ENCODE measurements around the gene MRPL12. TPM values are rescaled to one million over a fixed set of nuclear protein-coding genes. Genes with fewer than 3 reads are reported as not detected.
A peak's percentile ranks its signal among the peaks of the same experiment; 100 is the strongest.

MRPL12 gene
- total and polyA plus RNA-seq, 2 of the 13 experiments (the other 11 are each of a cell fraction or from before 2014, with no cell fraction given) = 39.1 to 94.1 TPM

DNA sequence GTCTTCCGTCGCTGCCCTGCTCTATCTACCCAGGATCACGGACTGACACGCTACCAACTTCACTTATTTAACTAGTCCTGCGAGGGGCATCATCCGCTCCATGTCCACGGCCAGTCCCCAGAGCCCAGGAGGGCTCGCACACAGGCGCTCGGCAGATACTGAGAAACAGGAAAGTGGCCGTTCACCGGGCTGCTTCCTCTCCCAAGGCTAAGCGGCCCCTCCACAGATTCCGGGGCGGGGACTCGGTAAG is 37.1 kb upstream of the MRPL12 start (continued):
- TF ChIP-seq, protein P1, sequence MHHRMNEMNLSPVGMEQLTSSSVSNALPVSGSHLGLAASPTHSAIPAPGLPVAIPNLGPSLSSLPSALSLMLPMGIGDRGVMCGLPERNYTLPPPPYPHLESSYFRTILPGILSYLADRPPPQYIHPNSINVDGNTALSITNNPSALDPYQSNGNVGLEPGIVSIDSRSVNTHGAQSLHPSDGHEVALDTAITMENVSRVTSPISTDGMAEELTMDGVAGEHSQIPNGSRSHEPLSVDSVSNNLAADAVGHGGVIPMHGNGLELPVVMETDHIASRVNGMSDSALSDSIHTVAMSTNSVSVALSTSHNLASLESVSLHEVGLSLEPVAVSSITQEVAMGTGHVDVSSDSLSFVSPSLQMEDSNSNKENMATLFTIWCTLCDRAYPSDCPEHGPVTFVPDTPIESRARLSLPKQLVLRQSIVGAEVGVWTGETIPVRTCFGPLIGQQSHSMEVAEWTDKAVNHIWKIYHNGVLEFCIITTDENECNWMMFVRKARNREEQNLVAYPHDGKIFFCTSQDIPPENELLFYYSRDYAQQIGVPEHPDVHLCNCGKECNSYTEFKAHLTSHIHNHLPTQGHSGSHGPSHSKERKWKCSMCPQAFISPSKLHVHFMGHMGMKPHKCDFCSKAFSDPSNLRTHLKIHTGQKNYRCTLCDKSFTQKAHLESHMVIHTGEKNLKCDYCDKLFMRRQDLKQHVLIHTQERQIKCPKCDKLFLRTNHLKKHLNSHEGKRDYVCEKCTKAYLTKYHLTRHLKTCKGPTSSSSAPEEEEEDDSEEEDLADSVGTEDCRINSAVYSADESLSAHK (CRISPR knock-in tag; IDR thresholded peaks at IDR 0.05; ENCODE audit: borderline replicate concordance) = no peak
- TF ChIP-seq RBM22 (optimal IDR thresholded peaks at IDR 0.05; ENCODE audit: low read length) (no peak), POLR2G (IDR thresholded peaks at IDR 0.05; ENCODE audit: low read depth, low read length) (no peak), TBP (CRISPR knock-in tag; IDR thresholded peaks at IDR 0.05) (no peak), ZNF30 (CRISPR knock-in tag; IDR thresholded peaks at IDR 0.05) (peak; percentile 41; the same call in 1 of the 2 replicates)
- TF ChIP-seq, protein P2, sequence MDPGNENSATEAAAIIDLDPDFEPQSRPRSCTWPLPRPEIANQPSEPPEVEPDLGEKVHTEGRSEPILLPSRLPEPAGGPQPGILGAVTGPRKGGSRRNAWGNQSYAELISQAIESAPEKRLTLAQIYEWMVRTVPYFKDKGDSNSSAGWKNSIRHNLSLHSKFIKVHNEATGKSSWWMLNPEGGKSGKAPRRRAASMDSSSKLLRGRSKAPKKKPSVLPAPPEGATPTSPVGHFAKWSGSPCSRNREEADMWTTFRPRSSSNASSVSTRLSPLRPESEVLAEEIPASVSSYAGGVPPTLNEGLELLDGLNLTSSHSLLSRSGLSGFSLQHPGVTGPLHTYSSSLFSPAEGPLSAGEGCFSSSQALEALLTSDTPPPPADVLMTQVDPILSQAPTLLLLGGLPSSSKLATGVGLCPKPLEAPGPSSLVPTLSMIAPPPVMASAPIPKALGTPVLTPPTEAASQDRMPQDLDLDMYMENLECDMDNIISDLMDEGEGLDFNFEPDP (CRISPR knock-in tag; conservative IDR thresholded peaks at IDR 0.05) = 0 out of 2 replicates have a peak, but pooled peaks have one; percentile 67

DNA sequence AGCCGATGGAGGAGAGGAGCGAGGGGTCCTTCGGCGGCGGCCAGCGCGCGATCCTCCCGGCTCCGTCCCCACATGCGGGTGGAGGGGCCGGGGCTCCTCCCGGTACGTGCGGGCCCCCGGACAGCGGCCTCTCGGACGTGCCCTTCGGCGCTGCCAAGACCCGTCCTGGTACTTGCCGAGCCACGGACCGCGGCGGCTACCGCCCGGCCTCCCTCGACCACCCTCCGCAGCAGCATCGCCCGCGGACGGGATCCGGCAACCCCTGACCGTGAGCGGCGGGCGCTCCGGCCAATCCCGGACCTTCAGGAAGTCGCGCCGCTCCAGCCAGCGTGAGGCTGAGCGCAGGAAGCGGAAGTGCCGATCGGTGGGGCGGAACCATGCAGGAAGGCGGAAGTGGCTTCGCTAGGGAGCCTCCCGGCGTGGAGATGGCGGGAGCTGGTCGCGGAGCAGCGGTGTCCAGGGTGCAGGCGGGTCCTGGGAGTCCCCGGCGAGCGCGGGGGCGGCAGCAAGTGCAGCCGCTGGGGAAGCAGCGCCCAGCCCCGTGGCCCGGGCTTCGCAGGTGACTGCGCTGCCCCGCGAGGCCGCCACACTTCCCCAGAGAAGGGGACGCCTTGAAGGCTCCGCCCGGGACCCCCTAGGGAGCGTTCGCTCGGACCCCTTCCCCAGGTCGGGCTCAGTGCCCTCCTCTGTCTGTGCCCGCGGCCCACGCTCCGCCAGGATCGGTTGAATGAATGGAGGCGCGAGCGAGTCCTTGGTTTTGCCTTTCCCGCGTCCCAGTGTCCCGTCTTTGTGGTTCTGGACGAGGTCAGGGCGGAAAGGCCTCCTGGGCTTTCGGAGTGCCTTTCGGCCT is 36.6 kb upstream of the MRPL12 start, which contains the start of the genes CCDC137 and OXLD1:
Gene CCDC137, plus strand, starts transcription at position 396 of the 850 bp plus-strand sequence. Its CDS starts 30 bp downstream, at position 426.
Gene OXLD1, minus strand, starts transcription at position 264 of the 850 bp plus-strand sequence. Its CDS starts 28 bp downstream, at position 236.
- peak; percentile 94 for DNase-seq (ENCODE audit: low spot score)
- no peaks in the 10 kb centered on the region for H3K9me3 ChIP-seq (ENCODE audit: low read length)
- no TSS peak for BruUV-seq (replicated peaks)
- peaks cover 27% of the 10 kb centered on the region for H3K4me1 ChIP-seq (ENCODE audit: insufficient read depth, low read length)
- peak; percentile 97 for ATAC-seq
- no peak within 1 kb of the TSS for H2AFZ ChIP-seq (ENCODE audit: low read length)
- ChIA-PET CTCF (ENCODE audit: low intra/inter-chr PET ratio, low total read pairs) (no interaction called here), POLR2A (interaction anchor here (0.6 to 6.3 kb wide), 19 partner anchors 9 to 429 kb away, joined by 3 to 68 read pairs (median 5); partner anchors contain the start of genes ARL16, FAAP100, HGS and MCRIP1)
- intact Hi-C loops (cut with micrococcal nuclease; ENCODE audit: unreplicated experiment) (loop anchor here (2.0 to 5.0 kb wide), 2 partner anchors 30 to 36 kb away; partner anchors contain the start of genes MRPL12, NPLOC4 and TSPAN10), in situ Hi-C loops (cut with HindIII; ENCODE audit: extremely low pct_ligation_motif_present, low pct_unique_long_range_greater_than_20kb) (no loop called here)
- FAIRE-seq = peak; percentile 96
- H4K20me1 ChIP-seq (ENCODE audit: insufficient read depth, low read length) = no peaks in the 10 kb centered on the region
- 0% methylated on average over 35 of the region's 96 CpGs for WGBS (ENCODE audit: low lambda C conversion rate)
- peaks cover 14 to 29% of the 10 kb centered on the region in 2 experiments for H3K36me3 ChIP-seq (replicated peaks in 1 of 2; ENCODE audit: control insufficient read depth in 1 of 2, insufficient read depth in 2 of 2, low read length in 2 of 2)
- H3K27ac ChIP-seq (ENCODE audit: extremely low read length, insufficient read depth, low read length) = peak within 1 kb of the TSS; percentile 81
- peaks cover 30% of the 10 kb centered on the region for H3K79me2 ChIP-seq (ENCODE audit: insufficient read depth, low read length)
- H3K27me3 ChIP-seq (ENCODE audit: control insufficient read depth in 1 of 2, insufficient read depth in 2 of 2, low read length in 2 of 2) = no peaks in the 10 kb centered on the region; a peak in 1 of 5 replicates
- H3K9ac ChIP-seq (ENCODE audit: insufficient read depth, low read depth, low read length) = peak within 1 kb of the TSS; percentile 92
- H3K4me3 ChIP-seq (replicated peaks in 1 of 3; ENCODE audit: insufficient read depth in 1 of 3, low read depth in 2 of 3, low read length in 3 of 3) = peak within 1 kb of the TSS; percentile 86 to 98 (median 96)
- H3K4me2 ChIP-seq (ENCODE audit: low read depth, low read length) = peak within 1 kb of the TSS; percentile 92
- TF ChIP-seq SKI (IDR thresholded peaks at IDR 0.05; ENCODE audit: partially characterized antibody) (no peak), ZNF570 (CRISPR knock-in tag; IDR thresholded peaks at IDR 0.05; ENCODE audit: borderline replicate concordance) (no peak), ZNF468 (CRISPR knock-in tag; IDR thresholded peaks at IDR 0.05) (no peak), ZNF34 (CRISPR knock-in tag; IDR thresholded peaks at IDR 0.05; ENCODE audit: borderline replicate concordance) (no peak; the same call in 1 of the 2 replicates), CBX1 (IDR thresholded peaks at IDR 0.05; ENCODE audit: low read depth) (peak; percentile 84), TAF1 (CRISPR knock-in tag; IDR thresholded peaks at IDR 0.05) (peak; percentile 99), TRIM24 (CRISPR knock-in tag; IDR thresholded peaks at IDR 0.05) (no peak)
- TF ChIP-seq, protein P3, sequence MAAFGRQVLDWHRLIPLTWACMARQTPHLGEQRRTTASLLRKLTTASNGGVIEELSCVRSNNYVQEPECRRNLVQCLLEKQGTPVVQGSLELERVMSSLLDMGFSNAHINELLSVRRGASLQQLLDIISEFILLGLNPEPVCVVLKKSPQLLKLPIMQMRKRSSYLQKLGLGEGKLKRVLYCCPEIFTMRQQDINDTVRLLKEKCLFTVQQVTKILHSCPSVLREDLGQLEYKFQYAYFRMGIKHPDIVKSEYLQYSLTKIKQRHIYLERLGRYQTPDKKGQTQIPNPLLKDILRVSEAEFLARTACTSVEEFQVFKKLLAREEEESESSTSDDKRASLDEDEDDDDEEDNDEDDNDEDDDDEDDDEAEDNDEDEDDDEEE (CRISPR knock-in tag; IDR thresholded peaks at IDR 0.05) = peak; percentile 97
- TF ChIP-seq, protein P4, sequence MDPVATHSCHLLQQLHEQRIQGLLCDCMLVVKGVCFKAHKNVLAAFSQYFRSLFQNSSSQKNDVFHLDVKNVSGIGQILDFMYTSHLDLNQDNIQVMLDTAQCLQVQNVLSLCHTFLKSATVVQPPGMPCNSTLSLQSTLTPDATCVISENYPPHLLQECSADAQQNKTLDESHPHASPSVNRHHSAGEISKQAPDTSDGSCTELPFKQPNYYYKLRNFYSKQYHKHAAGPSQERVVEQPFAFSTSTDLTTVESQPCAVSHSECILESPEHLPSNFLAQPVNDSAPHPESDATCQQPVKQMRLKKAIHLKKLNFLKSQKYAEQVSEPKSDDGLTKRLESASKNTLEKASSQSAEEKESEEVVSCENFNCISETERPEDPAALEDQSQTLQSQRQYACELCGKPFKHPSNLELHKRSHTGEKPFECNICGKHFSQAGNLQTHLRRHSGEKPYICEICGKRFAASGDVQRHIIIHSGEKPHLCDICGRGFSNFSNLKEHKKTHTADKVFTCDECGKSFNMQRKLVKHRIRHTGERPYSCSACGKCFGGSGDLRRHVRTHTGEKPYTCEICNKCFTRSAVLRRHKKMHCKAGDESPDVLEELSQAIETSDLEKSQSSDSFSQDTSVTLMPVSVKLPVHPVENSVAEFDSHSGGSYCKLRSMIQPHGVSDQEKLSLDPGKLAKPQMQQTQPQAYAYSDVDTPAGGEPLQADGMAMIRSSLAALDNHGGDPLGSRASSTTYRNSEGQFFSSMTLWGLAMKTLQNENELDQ (CRISPR knock-in tag; IDR thresholded peaks at IDR 0.05; ENCODE audit: borderline replicate concordance) = no peak; the same call in 1 of the 2 replicates

All from HepG2 (cell line).